Esophagus (tissue), 2 donors: ENCODE results near the gene PDE4D. TPM values are rescaled to one million over a fixed set of nuclear protein-coding genes. Genes with fewer than 3 reads are reported as not detected.
"Not testable (repeated sequence)": the region's sequence is repeated elsewhere in the genome, so short reads cannot be mapped to it uniquely, and the experiment has no call there.

Experiments
- H3K27ac ChIP-seq, 2 donors: one replicate each; pipeline ENCODE4 v1.5.1; 2013; ENCODE audit warnings: low read depth in 2 of 2, mild to moderate bottlenecking in 2 of 2, inconsistent platforms in 1 of 2, low read length in 1 of 2, moderate library complexity in 1 of 2
- H3K27me3 ChIP-seq, 2 donors: one replicate each; pipeline ENCODE4 v1.6.1; 2013; ENCODE audit warnings: low read length in 2 of 2, control low read depth in 1 of 2, mild to moderate bottlenecking in 1 of 2; ENCODE audit not compliant: insufficient read depth in 2 of 2, control insufficient read depth in 1 of 2
- H3K36me3 ChIP-seq, 2 donors: one replicate each; pipeline ENCODE4 v1.6.1; 2013; ENCODE audit warnings: low read length in 1 of 2; ENCODE audit not compliant: control insufficient read depth in 2 of 2, insufficient read depth in 2 of 2
- H3K4me1 ChIP-seq, 2 donors: one replicate each; pipeline ENCODE4 v1.6.1; 2013; ENCODE audit warnings: low read length in 1 of 2; ENCODE audit not compliant: control insufficient read depth in 2 of 2, insufficient read depth in 2 of 2
- H3K4me3 ChIP-seq, 2 donors: one replicate each; pipeline ENCODE4 v1.5.1; 2013; ENCODE audit warnings: low read length in 2 of 2, mild to moderate bottlenecking in 2 of 2, low read depth in 1 of 2, moderate library complexity in 1 of 2
- H3K9me3 ChIP-seq, 2 donors: one replicate each; pipeline ENCODE4 v1.6.1; 2013; ENCODE audit warnings: mild to moderate bottlenecking in 2 of 2, low read depth in 1 of 2, low read length in 1 of 2, moderate library complexity in 1 of 2; ENCODE audit not compliant: control insufficient read depth in 2 of 2, insufficient read depth in 1 of 2
- WGBS, 2 donors: extraction: QIAGEN DNeasy Blood & Tissue Kit; methylation state at CpG; one replicate each; pipeline ENCODE4 v1.1.7; 2013; 5-methylcytosine and 5-hydroxymethylcytosine counted together
- polyA plus RNA-seq, 2 donors: library from polyadenylated mRNA; stranded (reverse); fragments of 200-250 nt; gene quantifications; one replicate each; pipeline ENCODE4 v1.2.3, GENCODE V29; 2013
- donor health status: healthy with polysubstance abuse.
- donor health status: Bipolar disorder and iron deficiency.

Gene PDE4D
- polyA plus RNA-seq, 2 donors = 1.5 to 2.5 TPM

- no peak overlapping the region for H3K27ac ChIP-seq
- WGBS, 2 donors = 97 to 99% methylated on average over 2 of the region's 2 CpGs
- H3K27me3 ChIP-seq = no peaks in the 10 kb centered on the region
- H3K36me3 ChIP-seq = no peaks in the 10 kb centered on the region
- H3K4me1 ChIP-seq = no peaks in the 10 kb centered on the region
- H3K9me3 ChIP-seq = no peaks in the 10 kb centered on the region
- H3K4me3 ChIP-seq = no peak overlapping the region
Measured at GRCh38 chr5:59320420-59320819, 573.1 kb downstream of the PDE4D start.

GRCh38 chr5:59319250-59319649 is 574.3 kb downstream of the PDE4D start:
- Histone ChIP-seq H3K4me1 (no peaks in the 10 kb centered on the region), H3K27ac (no peak overlapping the region), H3K36me3 (no peaks in the 10 kb centered on the region), H3K9me3 (no peaks in the 10 kb centered on the region), H3K27me3 (no peaks in the 10 kb centered on the region), H3K4me3 (no peak overlapping the region)

GRCh38 chr5:59317774-59318205 is 575.7 kb downstream of the PDE4D start:
- Histone ChIP-seq H3K27me3 (no peaks in the 10 kb centered on the region), H3K4me1 (no peaks in the 10 kb centered on the region), H3K36me3 (no peaks in the 10 kb centered on the region), H3K27ac (peak overlapping the region in 1 of 2 donors; percentile 6), H3K4me3 (no peak overlapping the region), H3K9me3 (no peaks in the 10 kb centered on the region)
- WGBS, 2 donors = 30 to 38% methylated on average over 4 of the region's 4 CpGs

- no peaks in the 10 kb centered on the region for H3K27me3 ChIP-seq
- peaks cover 0 to 2% of the 10 kb centered on the region in 2 donors for H3K9me3 ChIP-seq
- no peak overlapping the region for H3K4me3 ChIP-seq
- 22 to 29% methylated on average over 6 of the region's 6 CpGs for WGBS, 2 donors
- no peaks in the 10 kb centered on the region for H3K36me3 ChIP-seq
- H3K27ac ChIP-seq = peak overlapping the region; percentile 6 to 57
- no peaks in the 10 kb centered on the region for H3K4me1 ChIP-seq
Measured at GRCh38 chr5:59317023-59317773, 576.3 kb downstream of the PDE4D start.

DNA sequence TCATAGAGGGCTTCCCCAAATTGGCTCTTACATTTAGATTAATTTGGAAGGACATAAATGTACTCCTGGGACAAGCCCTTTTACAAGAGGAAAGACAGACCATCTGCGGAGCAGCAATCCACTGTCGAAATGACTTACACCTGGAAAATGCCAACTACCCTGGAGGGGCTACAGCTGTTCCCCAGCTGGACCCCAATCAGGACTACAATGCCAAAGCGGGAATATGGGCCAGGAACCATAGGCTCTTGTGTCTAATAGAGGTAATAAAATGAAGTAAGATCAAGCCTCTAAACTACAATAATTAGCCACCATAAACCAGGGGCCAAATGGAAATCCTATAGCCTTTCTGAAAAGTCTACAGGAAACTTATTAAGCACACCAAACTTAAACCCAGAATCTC is 581.3 kb downstream of the PDE4D start:
- Histone ChIP-seq H3K4me1 (no peaks in the 10 kb centered on the region), H3K27ac (no peak overlapping the region), H3K36me3 (peaks cover 0 to 2% of the 10 kb centered on the region in 2 donors), H3K27me3 (no peaks in the 10 kb centered on the region), H3K9me3 (peaks cover 0 to 2% of the 10 kb centered on the region in 2 donors), H3K4me3 (no peak overlapping the region)
- WGBS, 2 donors = 93 to 94% methylated on average over 3 of the region's 3 CpGs

GRCh38 chr5:59308685-59309084 is 584.8 kb downstream of the PDE4D start:
- H3K4me1 ChIP-seq, H3K27me3 ChIP-seq, H3K36me3 ChIP-seq, H3K4me3 ChIP-seq, H3K9me3 ChIP-seq, H3K27ac ChIP-seq: not testable (repeated sequence)
- 90 to 97% methylated on average over 2 of the region's 2 CpGs for WGBS, 2 donors

GRCh38 chr5:59303289-59303716 is 590.2 kb downstream of the PDE4D start:
- WGBS, 2 donors = 68 to 70% methylated on average over 3 of the region's 3 CpGs
- not testable (repeated sequence) for H3K27me3 ChIP-seq, H3K27ac ChIP-seq, H3K4me3 ChIP-seq, H3K36me3 ChIP-seq, H3K4me1 ChIP-seq, H3K9me3 ChIP-seq

GRCh38 chr5:59302509-59302908 is 591.0 kb downstream of the PDE4D start:
- not testable (repeated sequence) for H3K4me1 ChIP-seq, H3K4me3 ChIP-seq, H3K27ac ChIP-seq, H3K36me3 ChIP-seq, H3K27me3 ChIP-seq, H3K9me3 ChIP-seq
- WGBS, 2 donors = 82 to 95% methylated on average over 1 of the region's 1 CpG

DNA sequence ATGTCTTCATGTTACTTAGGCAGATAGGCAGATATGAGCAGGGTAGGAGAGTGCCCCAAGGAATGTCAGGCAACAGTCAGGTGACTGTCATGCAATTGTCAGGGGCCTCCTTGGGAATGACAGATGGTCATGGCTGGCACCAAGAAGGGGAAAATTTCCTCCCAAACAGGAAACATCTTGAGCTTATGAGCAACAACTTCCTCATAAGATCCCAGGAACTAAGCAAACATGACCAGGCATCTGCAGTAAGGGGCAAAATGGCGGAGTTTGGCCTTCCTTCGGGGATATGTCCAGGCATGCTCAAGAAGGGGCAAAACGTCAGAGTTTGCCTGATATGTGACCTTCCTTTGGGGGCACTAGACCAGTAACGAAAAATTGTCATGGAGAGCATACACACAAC is 591.8 kb downstream of the PDE4D start:
- no peaks in the 10 kb centered on the region for H3K36me3 ChIP-seq
- H3K9me3 ChIP-seq = no peaks in the 10 kb centered on the region
- H3K4me3 ChIP-seq = no peak overlapping the region
- no peaks in the 10 kb centered on the region for H3K4me1 ChIP-seq
- no peak overlapping the region for H3K27ac ChIP-seq
- 81 to 89% methylated on average over 4 of the region's 4 CpGs for whole genome bisulfite sequencing, 2 donors
- H3K27me3 ChIP-seq = no peaks in the 10 kb centered on the region

- no peak overlapping the region for H3K4me3 ChIP-seq
- no peak overlapping the region for H3K27ac ChIP-seq
- no peaks in the 10 kb centered on the region for H3K9me3 ChIP-seq
- H3K36me3 ChIP-seq = no peaks in the 10 kb centered on the region
- 96 to 97% methylated on average over 1 of the region's 1 CpG for WGBS, 2 donors
- H3K27me3 ChIP-seq = no peaks in the 10 kb centered on the region
- no peaks in the 10 kb centered on the region for H3K4me1 ChIP-seq
Measured at GRCh38 chr5:59300930-59301329, 592.6 kb downstream of the PDE4D start.
